ENCODE measurements around the gene SCEL.

DNA sequence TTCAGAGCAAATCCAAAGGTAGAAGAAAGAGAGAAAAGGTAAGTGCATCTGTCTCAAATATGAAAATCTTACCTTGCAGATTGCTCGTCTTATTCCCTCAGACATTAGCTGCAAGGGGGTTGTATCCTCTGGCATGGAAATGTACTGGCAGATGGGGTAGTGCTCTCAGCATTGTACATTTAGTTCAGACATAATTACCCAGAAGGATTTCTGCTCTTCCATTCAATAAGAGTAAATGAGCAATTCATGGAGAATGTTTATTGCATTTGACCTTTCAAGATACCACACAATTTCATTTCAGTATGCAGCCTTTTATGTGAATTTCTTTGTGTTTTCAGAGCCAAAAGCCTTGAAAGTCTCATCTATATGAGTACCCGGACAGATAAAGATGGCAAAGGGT, 63.8 kb downstream of the SCEL start:
- TF ChIP-seq, protein P1, sequence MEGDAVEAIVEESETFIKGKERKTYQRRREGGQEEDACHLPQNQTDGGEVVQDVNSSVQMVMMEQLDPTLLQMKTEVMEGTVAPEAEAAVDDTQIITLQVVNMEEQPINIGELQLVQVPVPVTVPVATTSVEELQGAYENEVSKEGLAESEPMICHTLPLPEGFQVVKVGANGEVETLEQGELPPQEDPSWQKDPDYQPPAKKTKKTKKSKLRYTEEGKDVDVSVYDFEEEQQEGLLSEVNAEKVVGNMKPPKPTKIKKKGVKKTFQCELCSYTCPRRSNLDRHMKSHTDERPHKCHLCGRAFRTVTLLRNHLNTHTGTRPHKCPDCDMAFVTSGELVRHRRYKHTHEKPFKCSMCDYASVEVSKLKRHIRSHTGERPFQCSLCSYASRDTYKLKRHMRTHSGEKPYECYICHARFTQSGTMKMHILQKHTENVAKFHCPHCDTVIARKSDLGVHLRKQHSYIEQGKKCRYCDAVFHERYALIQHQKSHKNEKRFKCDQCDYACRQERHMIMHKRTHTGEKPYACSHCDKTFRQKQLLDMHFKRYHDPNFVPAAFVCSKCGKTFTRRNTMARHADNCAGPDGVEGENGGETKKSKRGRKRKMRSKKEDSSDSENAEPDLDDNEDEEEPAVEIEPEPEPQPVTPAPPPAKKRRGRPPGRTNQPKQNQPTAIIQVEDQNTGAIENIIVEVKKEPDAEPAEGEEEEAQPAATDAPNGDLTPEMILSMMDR (IDR thresholded peaks at IDR 0.05) = no peak
- no peak for TF ChIP-seq POLR2A (IDR thresholded peaks at IDR 0.05)
